BE2C (cell line): ENCODE measurements around the gene IL20RA.
A peak's percentile ranks its signal among the peaks of the same experiment; 100 is the strongest.

ENCODE experiments used
- DNase-seq: peaks from one replicate; pipeline ENCODE4 v3.0.0-alpha.2; 2020
- H3K27me3 ChIP-seq: fragments of 250-450 bp; sonication (Bioruptor Pico); 2 replicates; pipeline ENCODE4 v1.5.1; 2020; ENCODE audit warnings: mild to moderate bottlenecking
- H3K36me3 ChIP-seq: fragments of 250-450 bp; sonication (Bioruptor Pico); 2 replicates; pipeline ENCODE4 v1.5.1; 2020; ENCODE audit warnings: mild to moderate bottlenecking
- H3K4me1 ChIP-seq: fragments of 250-450 bp; sonication (Bioruptor Pico); 2 replicates; pipeline ENCODE4 v1.5.1; 2020
- H3K4me3 ChIP-seq: 2 replicates; pipeline ENCODE4 v1.5.1; 2011; ENCODE audit warnings: low read depth, low read length
- H3K9me3 ChIP-seq: fragments of 250-450 bp; sonication (Bioruptor Pico); 2 replicates; pipeline ENCODE4 v1.5.1; 2020
- CTCF ChIP-seq: IDR thresholded peaks from 2 replicates; pipeline ENCODE4 v1.5.1; 2012; ENCODE audit warnings: mild to moderate bottlenecking, low read depth, low read length

IL20RA gene

GRCh38 chr6:137024237-137024990, 20.4 kb downstream of the IL20RA start:
- Histone ChIP-seq H3K36me3 (no peaks in the 10 kb centered on the region), H3K4me1 (no peaks in the 10 kb centered on the region), H3K27me3 (no peaks in the 10 kb centered on the region), H3K4me3 (no peak overlapping the region), H3K9me3 (no peaks in the 10 kb centered on the region)
- TF ChIP-seq CTCF: no peak
- DNase-seq: no peak

DNA sequence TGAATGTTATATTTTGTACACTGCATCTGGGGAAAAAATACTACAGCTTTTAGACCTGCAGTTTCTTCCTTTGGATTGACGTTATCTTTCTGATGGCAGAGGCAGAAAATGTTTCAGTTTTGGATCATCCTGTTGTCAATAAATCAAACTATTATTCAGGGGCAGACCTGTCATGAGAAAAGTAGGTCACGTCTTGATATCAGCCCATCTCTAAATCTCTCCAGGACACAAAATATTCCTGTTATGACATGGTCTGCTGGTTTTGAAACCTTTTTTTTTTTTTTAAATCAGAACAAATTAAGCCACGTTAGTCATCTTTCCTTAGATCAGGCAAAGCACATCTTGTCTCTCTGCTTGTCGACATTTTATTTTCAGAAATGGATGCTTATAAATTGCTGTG, 24.0 kb downstream of the IL20RA start:
- no peaks in the 10 kb centered on the region for H3K27me3 ChIP-seq
- DNase-seq: no peak
- no peaks in the 10 kb centered on the region for H3K4me1 ChIP-seq
- H3K9me3 ChIP-seq: no peaks in the 10 kb centered on the region
- H3K4me3 ChIP-seq: no peak overlapping the region
- no peak for TF ChIP-seq CTCF
- H3K36me3 ChIP-seq: no peaks in the 10 kb centered on the region

- no peak for TF ChIP-seq CTCF
- H3K4me3 ChIP-seq: no peak overlapping the region
- peak; percentile 46 for DNase-seq
- no peaks in the 10 kb centered on the region for H3K9me3 ChIP-seq
- H3K27me3 ChIP-seq: no peaks in the 10 kb centered on the region
- H3K36me3 ChIP-seq: no peaks in the 10 kb centered on the region
- H3K4me1 ChIP-seq: peaks cover 5% of the 10 kb centered on the region
Measured at GRCh38 chr6:137019476-137020272, 25.1 kb downstream of the IL20RA start.

DNA sequence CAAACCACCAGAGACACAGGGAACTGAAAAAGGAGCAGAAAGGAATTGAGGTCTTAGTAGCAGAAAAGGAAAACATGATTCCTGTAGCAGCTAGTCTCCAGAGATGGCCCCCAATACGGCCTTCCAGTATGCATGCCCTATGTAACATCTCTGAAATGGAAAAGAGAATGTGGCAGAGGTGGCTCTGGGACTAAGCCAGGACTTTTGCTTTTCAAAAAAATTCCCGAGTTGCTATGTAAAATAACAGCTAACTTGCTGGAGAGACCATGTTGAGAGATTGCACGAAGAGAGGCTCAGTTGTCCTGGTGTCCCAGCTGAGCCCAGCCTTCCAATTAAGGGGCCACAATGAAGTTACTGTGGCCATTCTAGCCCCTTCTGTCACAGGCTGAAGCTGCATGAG, 27.7 kb downstream of the IL20RA start:
- Histone ChIP-seq H3K9me3 (no peaks in the 10 kb centered on the region), H3K27me3 (no peaks in the 10 kb centered on the region), H3K4me1 (peaks cover 13% of the 10 kb centered on the region), H3K4me3 (no peak overlapping the region), H3K36me3 (no peaks in the 10 kb centered on the region)
- DNase-seq: no peak
- TF ChIP-seq CTCF: no peak

- DNase-seq: no peak
- no peak for TF ChIP-seq CTCF
- Histone ChIP-seq H3K36me3 (no peaks in the 10 kb centered on the region), H3K27me3 (no peaks in the 10 kb centered on the region), H3K4me1 (peaks cover 13% of the 10 kb centered on the region), H3K4me3 (no peak overlapping the region), H3K9me3 (no peaks in the 10 kb centered on the region)
Measured at GRCh38 chr6:137016356-137016755, 28.4 kb downstream of the IL20RA start.

- no peak for TF ChIP-seq CTCF
- Histone ChIP-seq H3K4me3 (no peak overlapping the region), H3K9me3 (no peaks in the 10 kb centered on the region), H3K27me3 (no peaks in the 10 kb centered on the region), H3K4me1 (peaks cover 13% of the 10 kb centered on the region), H3K36me3 (no peaks in the 10 kb centered on the region)
- no peak for DNase-seq
Measured at GRCh38 chr6:137015943-137016342, 28.8 kb downstream of the IL20RA start.
